Stromal cell of bone marrow (primary cell): ENCODE results near the gene PTS.

Experiments used
- DNase-seq: peaks from one replicate; pipeline ENCODE4 v3.0.0-alpha.2; 2012; ENCODE audit warnings: low read depth

The PTS gene

GRCh38 chr11:112222303-112222702, 3.9 kb upstream of the PTS start:
- DNase-seq = no peak

- DNase-seq = no peak
These were observed 3.1 kb upstream of the PTS start for GRCh38 chr11:112223121-112223520.

GRCh38 chr11:112223754-112224532, 2.3 kb upstream of the PTS start:
- no peak for DNase-seq

GRCh38 chr11:112225753-112226061, 521 bp upstream of the PTS start:
- peak; percentile 55 for DNase-seq

- DNase-seq = no peak
These were observed 688 bp downstream of the PTS start for GRCh38 chr11:112226831-112227401.

- DNase-seq = no peak
These were observed 1.2 kb downstream of the PTS start for GRCh38 chr11:112227471-112227870.

GRCh38 chr11:112228706-112229105, 2.5 kb downstream of the PTS start:
- DNase-seq = no peak

- DNase-seq = no peak
These were observed 2.9 kb downstream of the PTS start for GRCh38 chr11:112229159-112229558.

GRCh38 chr11:112229746-112230433, 3.7 kb downstream of the PTS start:
- peak; percentile 60 for DNase-seq

- no peak for DNase-seq
These were observed 5.7 kb downstream of the PTS start for GRCh38 chr11:112231952-112232351.

- no peak for DNase-seq
These were observed 9.6 kb downstream of the PTS start for GRCh38 chr11:112235750-112236390.

- DNase-seq = no peak
These were observed 11.2 kb downstream of the PTS start for GRCh38 chr11:112237451-112237850.

GRCh38 chr11:112238041-112238440, 11.8 kb downstream of the PTS start:
- DNase-seq = no peak

- peak; percentile 42 for DNase-seq
These were observed 15.3 kb downstream of the PTS start for GRCh38 chr11:112241486-112241885.

GRCh38 chr11:112247201-112247600, 21.0 kb downstream of the PTS start:
- no peak for DNase-seq

GRCh38 chr11:112248201-112248600, 22.0 kb downstream of the PTS start:
- DNase-seq = no peak

- no peak for DNase-seq
These were observed 23.8 kb downstream of the PTS start for GRCh38 chr11:112249871-112250610.

- no peak for DNase-seq
These were observed 27.5 kb downstream of the PTS start for GRCh38 chr11:112253605-112254242.

- DNase-seq = peak; percentile 86
These were observed 29.0 kb downstream of the PTS start for GRCh38 chr11:112255067-112255720.

- no peak for DNase-seq
These were observed 34.3 kb downstream of the PTS start, which contains the start of gene PLET1 for GRCh38 chr11:112260490-112260889. Gene PLET1 (minus strand): TSS chr11:112260860. CDS start chr11:112260589, 271 bp downstream.
